Endothelial cell of umbilical vein (primary cell): ENCODE data around the gene ANKRD23.

Experiments
- CTCF ChIP-seq, 2 donors: IDR thresholded peaks; 1 replicate in 1 of 2; 2 replicates in 1 of 2; pipeline ENCODE4 v1.5.1; 2011; ENCODE audit warnings: low read length in 2 of 2, mild to moderate bottlenecking in 2 of 2, moderate library complexity in 2 of 2, control low read depth in 1 of 2, inconsistent platforms in 1 of 2, low read depth in 1 of 2; ENCODE audit not compliant: insufficient read depth in 1 of 2; ENCODE audit errors: extremely low read depth in 1 of 2
- EZH2 ChIP-seq: IDR thresholded peaks from 2 replicates; pipeline ENCODE4 v1.6.1; 2012; ENCODE audit warnings: borderline replicate concordance, low read depth, mild to moderate bottlenecking, moderate library complexity, low read length, inconsistent platforms; ENCODE audit not compliant: severe bottlenecking
- MYC ChIP-seq: IDR thresholded peaks from one replicate; pipeline ENCODE4 v1.6.1; 2011; ENCODE audit warnings: mild to moderate bottlenecking, low read depth, low read length
- POLR2A ChIP-seq: IDR thresholded peaks from 2 replicates; pipeline ENCODE4 v1.6.1; 2012; ENCODE audit warnings: low read depth, mild to moderate bottlenecking, control low read depth, low read length
- POLR2AphosphoS5 ChIP-seq: IDR thresholded peaks from 2 replicates; pipeline ENCODE4 v1.6.1; 2012; ENCODE audit warnings: low read depth, mild to moderate bottlenecking, control low read depth, low read length, moderate library complexity; ENCODE audit not compliant: insufficient read depth

- TF ChIP-seq CTCF (IDR thresholded peaks at IDR 0.05; ENCODE audit: extremely low read depth in 1 of 2, insufficient read depth in 1 of 2, low read depth in 1 of 2, low read length in 2 of 2) (no peak), POLR2A (no peak), MYC (no peak), POLR2AphosphoS5 (no peak), EZH2 (no peak)
Measured at GRCh38 chr2:96876269-96877041, 32.6 kb upstream of the ANKRD23 start.
